Calu3 (cell line): ENCODE data around the gene GTF2F2. TPM values are rescaled to one million over a fixed set of nuclear protein-coding genes. Genes with fewer than 3 reads are reported as not detected.
"Not testable (repeated sequence)": the region's sequence is repeated elsewhere in the genome, so short reads cannot be mapped to it uniquely, and the experiment has no call there.

Source experiments
- BruUV-seq: library from RNA; stranded (reverse); fragments of 400-500 nt; replicated peaks from 2 replicates; lab custom pipeline; 2021; lab: Mats Ljungman, UMichigan
- CTCF ChIA-PET: fragments of 300-600 bp; sonication (Branson Sonifier 250); formaldehyde crosslinking; loops from one replicate; lab custom pipeline; 2022; ENCODE audit warnings: antibody characterized with exemption; lab: Charles Lee
- DNase-seq: peaks from one replicate; pipeline ENCODE4 v3.0.0; 2022
- H3K27ac Mint-ChIP-seq: one replicate; pipeline ENCODE4 v1.8.0; 2022; ENCODE audit warnings: mixed read lengths; ENCODE audit not compliant: unreplicated experiment
- H3K27me3 Mint-ChIP-seq: one replicate; pipeline ENCODE4 v1.8.0; 2022; ENCODE audit warnings: mixed read lengths; ENCODE audit not compliant: unreplicated experiment
- H3K36me3 Mint-ChIP-seq: one replicate; pipeline ENCODE4 v1.8.0; 2022; ENCODE audit warnings: mild to moderate bottlenecking, moderate library complexity, mixed read lengths; ENCODE audit not compliant: insufficient read depth, unreplicated experiment
- H3K4me1 Mint-ChIP-seq: one replicate; pipeline ENCODE4 v1.8.0; 2022; ENCODE audit warnings: mild to moderate bottlenecking, low read depth, mixed read lengths; ENCODE audit not compliant: unreplicated experiment
- H3K4me3 Mint-ChIP-seq: one replicate; pipeline ENCODE4 v1.8.0; 2022; ENCODE audit warnings: mild to moderate bottlenecking, low read depth, moderate library complexity, mixed read lengths; ENCODE audit not compliant: unreplicated experiment
- H3K9me3 Mint-ChIP-seq: one replicate; pipeline ENCODE4 v1.8.0; 2022; ENCODE audit warnings: low read depth, mixed read lengths; ENCODE audit not compliant: unreplicated experiment
- intact Hi-C: fragments of 100-400 bp; cut with micrococcal nuclease; formaldehyde crosslinking; loops from one replicate; pipeline ENCODE4 v1.10.0; 2022; ENCODE audit not compliant: unreplicated experiment
- total RNA-seq: library from RNA; stranded (reverse); gene quantifications from 2 replicates; pipeline ENCODE4 v1.2.3, GENCODE V29; 2022
- TF ChIP-seq, protein P1 (sequence below): fragments of 200-600 bp; IDR thresholded peaks from one replicate; pipeline ENCODE4 v1.8.0; 2022; ENCODE audit warnings: antibody characterized with exemption; ENCODE audit not compliant: unreplicated experiment

Gene GTF2F2
- total RNA-seq, 1 experiment from 2014 or later = 23.9 TPM

DNA sequence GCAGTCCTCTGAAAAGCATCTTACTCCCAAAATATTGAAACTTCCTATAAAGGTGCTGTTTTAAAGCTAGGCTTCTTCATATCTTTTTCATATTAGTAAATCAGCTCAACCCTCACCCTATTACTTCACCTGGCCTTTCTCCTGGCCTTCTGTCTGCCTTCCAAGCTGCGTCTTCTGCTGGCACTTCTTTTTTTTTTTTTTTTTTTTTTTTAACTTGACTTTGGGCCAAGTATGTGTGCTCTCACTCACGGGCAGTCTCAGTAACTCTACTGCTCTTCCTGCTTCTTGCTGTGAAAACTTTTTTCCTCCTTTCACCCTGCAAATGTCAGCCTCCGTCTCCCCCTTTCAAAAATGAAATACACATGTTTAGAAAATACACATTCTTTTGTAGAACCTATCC, 121.8 kb downstream of the GTF2F2 start:
- H3K36me3 Mint-ChIP-seq = no peaks in the 10 kb centered on the region
- peaks cover 16% of the 10 kb centered on the region for H3K4me1 Mint-ChIP-seq
- H3K27ac Mint-ChIP-seq = no peak overlapping the region
- intact Hi-C loops = no loop called here
- BruUV-seq = no TSS peak
- H3K9me3 Mint-ChIP-seq = no peaks in the 10 kb centered on the region
- H3K4me3 Mint-ChIP-seq = no peak overlapping the region
- TF ChIP-seq, protein P1, sequence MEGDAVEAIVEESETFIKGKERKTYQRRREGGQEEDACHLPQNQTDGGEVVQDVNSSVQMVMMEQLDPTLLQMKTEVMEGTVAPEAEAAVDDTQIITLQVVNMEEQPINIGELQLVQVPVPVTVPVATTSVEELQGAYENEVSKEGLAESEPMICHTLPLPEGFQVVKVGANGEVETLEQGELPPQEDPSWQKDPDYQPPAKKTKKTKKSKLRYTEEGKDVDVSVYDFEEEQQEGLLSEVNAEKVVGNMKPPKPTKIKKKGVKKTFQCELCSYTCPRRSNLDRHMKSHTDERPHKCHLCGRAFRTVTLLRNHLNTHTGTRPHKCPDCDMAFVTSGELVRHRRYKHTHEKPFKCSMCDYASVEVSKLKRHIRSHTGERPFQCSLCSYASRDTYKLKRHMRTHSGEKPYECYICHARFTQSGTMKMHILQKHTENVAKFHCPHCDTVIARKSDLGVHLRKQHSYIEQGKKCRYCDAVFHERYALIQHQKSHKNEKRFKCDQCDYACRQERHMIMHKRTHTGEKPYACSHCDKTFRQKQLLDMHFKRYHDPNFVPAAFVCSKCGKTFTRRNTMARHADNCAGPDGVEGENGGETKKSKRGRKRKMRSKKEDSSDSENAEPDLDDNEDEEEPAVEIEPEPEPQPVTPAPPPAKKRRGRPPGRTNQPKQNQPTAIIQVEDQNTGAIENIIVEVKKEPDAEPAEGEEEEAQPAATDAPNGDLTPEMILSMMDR = no peak
- CTCF ChIA-PET = no interaction called here
- no peak for DNase-seq
- H3K27me3 Mint-ChIP-seq = no peaks in the 10 kb centered on the region

DNA sequence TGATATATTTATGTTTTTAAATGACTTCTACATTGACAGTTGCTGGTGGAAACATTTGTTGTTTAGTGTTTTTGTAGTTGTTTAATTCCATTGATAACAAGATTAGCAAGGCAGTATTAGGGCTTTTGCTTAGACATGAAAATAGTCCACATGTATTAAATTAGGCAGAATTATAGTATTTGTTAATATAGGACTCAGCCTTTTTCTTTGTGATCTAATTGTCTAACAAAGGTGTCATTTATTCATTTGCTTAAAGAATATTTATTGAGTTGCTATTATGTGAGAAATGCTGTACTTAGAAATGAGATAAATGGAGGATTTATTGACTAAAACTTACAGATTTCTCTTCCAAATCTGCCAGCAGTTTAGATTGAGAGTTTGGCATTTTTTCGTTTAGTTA, 122.2 kb downstream of the GTF2F2 start:
- no peak for DNase-seq
- Mint-ChIP-seq H3K27ac (no peak overlapping the region), H3K4me1 (peaks cover 16% of the 10 kb centered on the region), H3K4me3 (no peak overlapping the region), H3K27me3 (no peaks in the 10 kb centered on the region), H3K9me3 (no peaks in the 10 kb centered on the region), H3K36me3 (no peaks in the 10 kb centered on the region)
- CTCF ChIA-PET = no interaction called here
- intact Hi-C loops = no loop called here
- BruUV-seq = no TSS peak
- TF ChIP-seq, protein P1 = no peak

DNA sequence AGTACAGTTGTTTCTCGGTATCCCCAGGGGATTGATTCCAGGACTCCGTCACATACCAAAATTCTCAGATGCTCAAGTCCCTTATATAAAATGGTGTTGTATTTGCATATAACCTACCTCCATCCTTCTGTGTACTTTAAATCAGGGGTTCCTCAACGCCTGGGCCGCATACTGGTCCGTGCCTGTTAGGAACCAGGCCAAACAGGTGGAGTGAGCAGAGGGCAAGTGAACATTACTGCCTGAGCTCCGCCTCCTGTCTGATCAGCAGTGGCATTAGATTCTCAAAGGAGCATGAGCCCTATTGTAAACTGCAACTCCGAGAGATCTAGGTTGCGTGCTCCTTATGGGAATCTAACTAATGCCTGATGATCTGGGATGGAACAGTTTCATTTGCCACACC, 122.8 kb downstream of the GTF2F2 start:
- TF ChIP-seq, protein P1 = no peak
- H3K4me3 Mint-ChIP-seq = no peak overlapping the region

DNA sequence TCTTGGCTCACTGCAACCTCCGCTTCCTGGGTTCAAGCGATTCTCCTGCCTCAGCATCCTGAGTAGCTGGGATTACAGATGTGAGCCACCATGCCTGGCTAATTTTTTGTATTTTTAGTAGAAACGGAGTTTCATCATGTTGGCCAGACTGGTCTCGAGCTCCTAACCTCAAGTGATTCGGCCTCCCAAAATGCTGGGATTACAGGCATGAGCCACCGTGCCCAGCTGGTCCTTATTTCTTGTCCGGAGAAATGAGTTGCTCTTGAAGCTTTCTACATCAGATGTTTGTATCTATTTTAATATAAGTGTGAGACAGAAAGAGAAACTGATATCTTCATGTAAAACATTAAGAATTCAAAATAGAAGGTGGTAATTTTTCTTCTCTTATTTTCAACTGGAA, 124.4 kb downstream of the GTF2F2 start:
- H3K27me3 Mint-ChIP-seq, BruUV-seq, DNase-seq, CTCF ChIA-PET, H3K36me3 Mint-ChIP-seq, H3K9me3 Mint-ChIP-seq, H3K4me3 Mint-ChIP-seq, H3K27ac Mint-ChIP-seq, intact Hi-C loops: not testable (repeated sequence)
- H3K4me1 Mint-ChIP-seq = peaks cover 16% of the 10 kb centered on the region

More for the DNA sequence above, 122.8 kb downstream of the GTF2F2 start:
- H3K27ac Mint-ChIP-seq = no peak overlapping the region
- BruUV-seq = no TSS peak
- H3K36me3 Mint-ChIP-seq = no peaks in the 10 kb centered on the region
- H3K4me1 Mint-ChIP-seq = peaks cover 16% of the 10 kb centered on the region
- CTCF ChIA-PET = no interaction called here
- no peaks in the 10 kb centered on the region for H3K27me3 Mint-ChIP-seq
- intact Hi-C loops = no loop called here
- H3K9me3 Mint-ChIP-seq = no peaks in the 10 kb centered on the region
- no peak for DNase-seq

DNA sequence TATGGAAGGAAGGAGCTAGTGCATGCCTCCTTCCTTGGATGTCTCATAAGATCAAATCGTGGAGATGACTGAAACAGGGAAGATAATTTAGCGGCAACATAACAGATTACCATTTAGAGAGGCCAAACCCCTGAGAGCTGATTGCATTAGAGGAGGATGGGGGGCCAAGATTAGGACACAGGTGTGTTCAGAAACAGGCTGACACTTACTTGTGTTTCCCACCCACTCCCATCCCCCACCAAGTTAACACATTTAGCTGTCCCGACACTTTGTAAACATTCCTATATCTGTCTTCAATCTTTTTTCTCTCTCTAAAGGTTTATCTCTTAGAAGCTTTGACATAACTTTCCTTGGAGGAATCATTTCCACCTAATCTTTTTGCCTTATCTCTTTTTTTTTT, 129.4 kb downstream of the GTF2F2 start:
- BruUV-seq = no TSS peak

More for the DNA sequence above, 129.4 kb downstream of the GTF2F2 start:
- Mint-ChIP-seq H3K27me3 (no peaks in the 10 kb centered on the region), H3K36me3 (peaks cover 7% of the 10 kb centered on the region), H3K27ac (no peak overlapping the region), H3K4me3 (no peak overlapping the region), H3K4me1 (no peaks in the 10 kb centered on the region), H3K9me3 (no peaks in the 10 kb centered on the region)
- CTCF ChIA-PET = no interaction called here
- TF ChIP-seq, protein P1 = no peak
- no peak for DNase-seq
- intact Hi-C loops = no loop called here
